NB4 (cell line): ENCODE data around the gene CDKAL1.

Source experiments
- MYC ChIP-seq: IDR thresholded peaks from 2 replicates; pipeline ENCODE4 v1.6.1; 2011; ENCODE audit warnings: low read depth, low read length
- POLR2A ChIP-seq: IDR thresholded peaks from 2 replicates; pipeline ENCODE4 v1.6.1; 2011; ENCODE audit warnings: mild to moderate bottlenecking; ENCODE audit not compliant: insufficient read length; ENCODE audit errors: extremely low read depth
- TF ChIP-seq, protein P1 (sequence below): IDR thresholded peaks from one replicate; pipeline ENCODE4 v1.5.1; 2012; ENCODE audit warnings: low read depth, low read length

DNA sequence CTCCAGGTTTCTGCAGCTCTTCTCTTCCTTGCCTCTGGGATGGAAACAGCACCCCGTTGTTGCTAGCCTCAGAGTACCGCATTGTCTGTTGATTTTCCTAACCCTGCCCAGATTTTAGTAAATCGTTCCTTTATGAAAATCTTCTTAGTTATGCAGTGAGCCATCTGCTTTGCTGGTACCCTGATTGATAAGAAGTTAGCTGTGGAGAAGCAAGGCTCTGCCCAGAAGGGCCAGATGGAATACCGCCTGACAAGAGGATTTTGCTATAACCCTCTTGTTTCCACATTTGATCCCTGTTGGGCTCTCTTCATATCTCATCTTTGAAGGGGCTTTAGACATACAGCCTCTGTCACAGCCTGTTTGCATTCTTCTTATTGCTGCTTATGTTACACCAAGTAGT, 229.0 kb downstream of the CDKAL1 start:
- TF ChIP-seq, protein P1, sequence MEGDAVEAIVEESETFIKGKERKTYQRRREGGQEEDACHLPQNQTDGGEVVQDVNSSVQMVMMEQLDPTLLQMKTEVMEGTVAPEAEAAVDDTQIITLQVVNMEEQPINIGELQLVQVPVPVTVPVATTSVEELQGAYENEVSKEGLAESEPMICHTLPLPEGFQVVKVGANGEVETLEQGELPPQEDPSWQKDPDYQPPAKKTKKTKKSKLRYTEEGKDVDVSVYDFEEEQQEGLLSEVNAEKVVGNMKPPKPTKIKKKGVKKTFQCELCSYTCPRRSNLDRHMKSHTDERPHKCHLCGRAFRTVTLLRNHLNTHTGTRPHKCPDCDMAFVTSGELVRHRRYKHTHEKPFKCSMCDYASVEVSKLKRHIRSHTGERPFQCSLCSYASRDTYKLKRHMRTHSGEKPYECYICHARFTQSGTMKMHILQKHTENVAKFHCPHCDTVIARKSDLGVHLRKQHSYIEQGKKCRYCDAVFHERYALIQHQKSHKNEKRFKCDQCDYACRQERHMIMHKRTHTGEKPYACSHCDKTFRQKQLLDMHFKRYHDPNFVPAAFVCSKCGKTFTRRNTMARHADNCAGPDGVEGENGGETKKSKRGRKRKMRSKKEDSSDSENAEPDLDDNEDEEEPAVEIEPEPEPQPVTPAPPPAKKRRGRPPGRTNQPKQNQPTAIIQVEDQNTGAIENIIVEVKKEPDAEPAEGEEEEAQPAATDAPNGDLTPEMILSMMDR, result no peak
- TF ChIP-seq POLR2A, result no peak
- TF ChIP-seq MYC, result no peak
